Superior temporal gyrus (tissue), 1 donor: ENCODE measurements around the gene ATP11C.
"Not testable (repeated sequence)": the region's sequence is repeated elsewhere in the genome, so short reads cannot be mapped to it uniquely, and the experiment has no call there.

Source experiments
- DNase-seq: peaks from one replicate; pipeline ENCODE4 v3.0.0-alpha.2; 2016; ENCODE audit errors: extremely low spot score

Gene ATP11C

DNA sequence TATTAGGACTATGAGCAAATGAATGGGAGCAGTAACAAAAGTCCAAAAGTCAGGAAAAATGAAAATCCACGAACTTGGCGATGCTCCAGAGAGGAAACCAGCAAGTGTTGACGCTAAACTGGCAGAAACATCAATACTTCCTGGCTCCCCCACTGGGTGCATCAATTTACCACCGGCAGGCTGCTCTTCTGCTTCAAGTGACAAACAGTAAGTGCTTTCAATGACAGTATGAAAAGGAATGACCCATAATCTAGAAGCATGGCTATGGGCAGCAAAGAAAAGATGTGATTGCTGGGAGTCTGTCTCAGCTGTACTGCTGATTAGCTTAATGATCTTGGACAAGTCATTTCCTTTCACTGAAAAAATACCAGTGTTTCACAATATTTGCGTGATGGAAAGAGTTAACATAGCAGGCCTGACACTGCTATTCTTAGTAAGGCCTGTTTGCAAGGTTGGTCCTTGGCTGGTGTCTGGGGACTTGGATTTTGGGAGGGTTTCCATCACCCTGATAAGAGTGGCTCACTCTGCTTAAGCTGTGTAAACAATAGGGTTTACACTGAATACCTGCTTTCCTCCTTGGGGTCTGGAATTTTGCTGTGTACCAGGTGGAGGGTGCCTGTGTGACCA is 8.7 kb downstream of the ATP11C start:
- DNase-seq: no peak

DNA sequence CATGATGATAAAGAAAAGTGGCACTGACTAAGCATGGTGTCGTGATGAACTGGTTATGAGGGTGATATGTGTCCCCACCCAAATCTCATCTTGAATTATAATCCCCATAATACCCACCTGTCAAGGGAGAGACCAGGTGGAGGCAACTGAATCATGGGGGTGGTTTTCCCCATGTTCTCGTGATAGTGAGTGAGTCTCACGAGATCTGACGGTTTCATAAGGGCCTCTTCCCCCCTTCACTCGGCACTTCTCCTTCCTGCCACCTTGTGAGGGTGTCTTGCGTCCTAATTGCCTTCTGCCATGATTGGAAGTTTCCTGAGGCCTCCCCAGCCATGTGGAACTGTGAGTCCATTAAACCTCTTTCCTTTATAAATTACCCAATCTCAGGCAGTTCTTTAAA is 11.7 kb downstream of the ATP11C start:
- not testable (repeated sequence) for DNase-seq

DNA sequence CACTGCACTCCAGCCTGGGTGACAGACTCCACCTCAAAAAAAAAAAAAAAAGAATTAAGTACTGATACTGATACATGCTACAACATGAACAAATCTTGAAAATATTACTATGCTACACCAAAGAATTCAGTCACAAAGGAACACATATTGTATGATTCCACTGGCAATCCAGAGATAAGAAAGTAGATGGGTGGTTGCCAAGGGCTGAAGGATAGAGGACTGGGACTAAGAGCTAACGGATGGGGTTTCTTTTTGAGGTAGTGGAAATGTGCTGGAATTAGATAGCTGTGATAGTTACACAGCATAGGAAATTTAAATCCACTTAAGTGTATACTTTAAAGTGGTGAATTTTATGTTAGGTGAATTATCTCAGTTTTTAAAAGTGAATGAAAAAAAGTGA is 12.5 kb downstream of the ATP11C start:
- no peak for DNase-seq

DNA sequence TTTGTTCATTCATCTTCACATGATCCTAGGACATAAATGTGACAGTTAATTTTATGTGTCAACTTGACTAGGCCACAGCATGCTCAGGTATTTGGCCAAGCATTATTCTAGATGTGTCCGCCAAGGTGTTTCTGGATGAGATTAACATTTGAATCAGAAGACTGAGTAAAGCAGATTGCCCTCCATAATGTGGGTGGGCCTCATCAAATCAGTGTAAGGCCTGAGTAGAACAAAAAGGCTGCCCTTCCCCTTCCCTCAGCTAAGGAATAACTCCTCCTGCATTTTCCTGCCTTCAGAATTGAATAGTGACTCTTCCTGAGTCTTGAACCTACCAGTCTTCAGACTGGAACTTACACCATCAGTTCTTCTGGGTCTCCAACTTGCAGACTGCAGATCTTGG is 18.4 kb downstream of the ATP11C start:
- DNase-seq: no peak

DNA sequence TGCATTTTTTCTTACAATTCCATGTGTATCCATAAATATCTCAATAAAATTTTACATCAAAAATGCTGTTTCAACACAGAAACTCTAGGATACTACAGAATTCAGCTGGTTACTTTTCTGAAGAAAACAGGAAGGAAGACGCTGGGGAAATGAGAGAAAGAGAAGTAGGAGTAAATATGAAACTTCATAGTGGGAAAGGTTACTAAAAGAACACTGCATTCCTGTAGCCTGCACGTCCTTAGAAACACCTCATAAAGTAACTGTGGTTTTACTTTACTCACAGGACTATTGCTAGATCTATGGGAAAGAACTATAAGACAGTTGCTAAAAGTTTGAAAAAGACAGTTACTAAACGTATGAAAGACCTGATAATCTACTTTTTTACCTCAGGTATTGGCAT is 23.1 kb downstream of the ATP11C start:
- no peak for DNase-seq

DNA sequence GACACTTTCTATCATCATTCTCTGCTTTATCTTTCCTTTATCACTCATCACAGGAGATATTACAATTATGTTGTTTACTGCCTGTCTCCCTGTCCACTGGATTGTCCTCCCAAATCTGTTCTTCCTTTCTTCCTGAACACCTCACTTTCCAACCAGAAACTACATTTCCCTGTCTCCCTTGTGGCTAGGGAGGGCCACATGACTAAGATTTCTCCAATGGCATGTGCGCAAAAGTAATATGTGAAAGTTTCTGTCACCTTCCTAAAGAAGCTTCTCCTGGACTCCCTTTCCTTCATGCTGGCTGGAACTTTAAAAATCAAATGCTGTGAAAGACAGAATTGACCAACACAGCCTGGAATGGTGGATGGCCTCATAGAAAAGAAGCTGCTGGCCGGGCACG is 25.8 kb downstream of the ATP11C start:
- DNase-seq: no peak

DNA sequence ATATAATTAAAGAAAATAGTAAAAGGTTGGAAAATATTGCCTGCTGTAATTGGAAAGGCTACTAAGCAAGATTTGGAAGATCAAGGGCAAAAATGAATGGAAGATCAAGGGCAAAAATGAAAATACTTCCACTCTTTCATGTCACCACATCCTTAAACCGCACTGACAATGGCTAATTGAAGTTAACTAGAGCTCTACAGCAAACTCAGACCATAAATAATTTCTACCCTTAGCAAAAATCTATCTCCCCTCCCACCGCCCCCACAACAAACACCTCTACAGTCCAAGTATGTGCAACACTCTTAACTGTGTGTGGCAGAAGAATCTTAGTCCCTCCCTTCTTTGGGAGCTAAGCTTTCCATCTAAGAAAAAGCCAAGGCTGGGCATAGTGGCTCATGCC is 27.1 kb downstream of the ATP11C start:
- DNase-seq: no peak

DNA sequence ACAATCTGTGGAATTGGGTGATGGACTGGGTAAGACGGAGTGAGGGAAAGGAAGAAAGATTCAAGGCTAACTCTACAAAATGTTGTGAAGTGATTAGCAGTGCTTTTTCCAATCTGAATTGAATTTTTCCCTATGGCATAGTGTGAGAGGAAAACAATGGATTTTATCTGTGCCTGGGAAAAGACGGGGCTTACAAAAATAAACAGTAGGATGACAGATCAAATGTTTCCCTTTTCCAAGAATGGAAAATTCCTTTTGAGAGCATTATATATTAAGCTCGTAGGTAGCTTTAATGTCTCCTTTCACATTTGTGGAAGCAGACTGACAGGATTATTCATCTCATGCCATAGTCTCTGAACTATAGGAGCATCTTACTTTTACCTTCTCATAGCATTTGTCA is 27.8 kb downstream of the ATP11C start:
- no peak for DNase-seq

DNA sequence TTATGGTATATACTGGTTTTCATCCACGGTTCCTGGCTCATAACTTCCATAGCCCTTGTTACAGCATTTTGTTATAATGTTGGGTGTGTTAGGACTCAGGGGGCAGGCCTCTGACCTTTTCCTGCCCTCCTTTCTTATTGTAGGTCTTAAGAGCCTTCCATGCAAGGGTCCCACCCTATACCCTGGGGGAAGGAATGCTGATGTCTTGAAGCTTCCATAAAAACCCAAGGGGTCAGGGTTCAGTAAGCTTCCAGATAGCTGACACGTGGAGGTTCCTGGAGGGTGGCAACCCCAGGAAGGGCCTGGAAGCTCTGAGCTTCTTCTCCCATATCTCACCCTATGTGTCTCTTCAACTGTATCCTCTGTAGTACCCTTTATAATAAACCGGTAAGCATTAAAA is 29.6 kb downstream of the ATP11C start:
- DNase-seq: no peak

DNA sequence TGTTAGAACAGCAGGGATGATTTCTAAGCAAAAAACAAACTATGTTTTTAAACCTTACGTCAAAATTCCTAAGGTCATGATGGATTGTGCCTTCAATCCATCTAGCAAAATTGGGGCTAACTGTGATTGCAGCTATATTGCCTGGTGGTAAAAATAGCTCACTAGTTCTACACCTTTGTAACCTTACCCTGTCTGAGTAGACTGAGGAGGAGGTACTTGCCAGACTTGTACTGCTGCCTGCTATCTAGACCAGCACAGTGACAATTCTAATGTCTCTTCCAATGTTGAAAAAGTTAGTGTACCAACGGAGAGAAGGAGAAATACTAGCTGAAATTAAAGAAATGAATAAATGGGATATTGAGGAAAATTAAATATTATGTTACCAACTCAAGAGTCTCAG is 30.3 kb downstream of the ATP11C start:
- no peak for DNase-seq

DNA sequence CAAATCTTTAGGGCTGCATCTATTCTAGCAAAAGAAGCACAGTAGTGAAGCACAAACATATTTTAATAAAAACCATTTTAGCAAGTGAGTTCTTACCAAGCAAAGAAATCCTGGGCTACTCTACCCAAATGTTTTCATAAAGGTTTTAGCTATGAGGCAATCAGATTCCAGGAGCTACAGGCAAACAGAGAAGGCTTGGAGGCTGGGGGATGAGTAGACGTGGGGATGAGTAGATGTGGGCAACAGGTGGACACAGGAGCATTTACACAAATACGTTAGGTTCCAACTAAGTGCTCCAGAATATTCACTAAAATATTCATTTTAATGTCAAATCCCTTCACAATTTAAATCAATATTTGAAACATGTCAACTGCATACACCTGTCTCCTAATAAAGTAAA is 34.5 kb downstream of the ATP11C start:
- DNase-seq: no peak

DNA sequence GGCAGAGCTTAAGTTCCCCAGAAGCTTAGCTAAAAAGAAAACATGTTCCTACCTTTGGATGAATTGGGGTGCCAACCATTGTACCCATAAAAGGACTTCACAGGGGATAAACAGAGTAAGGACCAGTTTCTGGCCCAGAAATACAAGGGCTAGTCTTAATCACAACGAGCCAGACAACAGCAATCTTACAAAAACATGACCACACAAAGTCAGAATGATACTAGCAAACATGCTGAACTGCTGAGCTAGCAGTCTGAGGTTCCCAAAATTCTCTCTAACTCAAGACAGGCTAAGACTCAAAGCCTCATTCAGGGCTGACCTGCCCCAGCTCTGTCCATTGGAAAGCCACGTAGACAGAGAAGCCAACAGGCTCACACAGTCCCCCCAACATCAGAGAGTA is 40.3 kb downstream of the ATP11C start:
- DNase-seq: no peak

DNA sequence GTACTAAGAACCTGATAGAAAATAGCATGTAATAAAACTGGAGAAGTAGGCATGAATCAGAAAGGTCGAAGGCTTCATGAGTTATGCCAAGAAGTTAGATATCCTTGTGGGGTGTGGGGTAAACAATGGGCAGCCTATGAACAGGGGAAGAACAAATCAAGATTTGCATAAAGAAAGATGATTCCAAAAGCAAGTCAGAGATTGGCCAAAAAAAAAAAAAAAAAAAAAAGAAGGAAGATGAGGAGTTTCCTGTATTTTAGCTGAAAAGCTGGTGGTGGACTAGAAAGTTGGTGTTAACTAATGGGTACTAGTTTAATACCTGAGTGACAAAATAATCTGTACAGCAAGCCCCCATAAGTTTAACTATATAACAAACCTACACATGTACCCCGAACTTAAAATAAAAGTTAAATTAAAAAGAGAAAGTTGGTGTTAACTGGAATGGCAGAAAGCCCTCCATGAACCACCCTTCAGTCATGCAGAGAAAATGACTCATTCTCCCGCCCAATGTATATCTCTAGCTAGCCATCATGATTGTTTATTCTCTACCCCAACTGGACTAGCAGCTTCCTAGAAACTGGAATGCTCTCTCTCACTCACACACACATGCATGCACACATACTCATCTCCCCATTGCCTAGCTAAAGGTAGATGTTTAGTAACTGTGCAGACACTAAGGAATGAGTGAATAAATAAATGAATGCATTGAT is 41.7 kb downstream of the ATP11C start:
- DNase-seq: no peak

DNA sequence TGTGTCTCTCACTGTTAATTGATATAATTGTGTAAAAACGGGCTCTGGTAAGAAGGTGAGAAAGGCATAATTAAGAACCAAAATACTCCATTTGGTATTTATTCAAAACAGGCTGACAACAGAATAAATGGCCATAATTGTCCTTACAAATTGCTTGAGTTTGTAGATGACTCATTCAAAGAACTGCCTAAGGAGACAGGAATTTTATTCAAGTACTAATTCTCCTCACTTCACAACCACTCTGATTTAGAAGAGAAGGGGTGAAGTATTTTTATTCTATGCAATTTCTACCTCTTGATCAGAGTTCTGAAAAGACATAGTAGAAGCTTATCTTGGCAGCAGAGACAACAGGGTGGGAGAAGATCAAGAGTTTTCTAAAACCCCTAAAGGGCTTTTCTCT is 43.1 kb downstream of the ATP11C start:
- DNase-seq: no peak

DNA sequence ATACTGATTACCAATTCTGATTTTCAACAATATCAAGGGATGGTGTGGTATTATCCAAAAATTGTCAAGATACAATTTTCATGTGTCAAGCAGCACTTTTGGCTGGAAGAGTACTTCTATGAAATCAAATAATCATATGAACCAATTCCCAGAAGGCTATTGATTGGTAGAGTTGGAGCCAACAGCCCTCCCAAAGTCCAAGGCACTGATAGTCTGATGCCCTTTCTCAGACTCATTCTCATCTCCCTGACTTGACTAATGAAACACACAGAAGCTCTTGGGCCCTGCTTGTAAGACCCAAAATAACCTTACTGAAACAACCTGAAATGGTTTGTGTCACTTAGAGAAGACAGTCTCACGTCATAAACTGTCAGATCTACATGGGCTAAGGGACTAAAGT is 48.9 kb downstream of the ATP11C start:
- DNase-seq: no peak

DNA sequence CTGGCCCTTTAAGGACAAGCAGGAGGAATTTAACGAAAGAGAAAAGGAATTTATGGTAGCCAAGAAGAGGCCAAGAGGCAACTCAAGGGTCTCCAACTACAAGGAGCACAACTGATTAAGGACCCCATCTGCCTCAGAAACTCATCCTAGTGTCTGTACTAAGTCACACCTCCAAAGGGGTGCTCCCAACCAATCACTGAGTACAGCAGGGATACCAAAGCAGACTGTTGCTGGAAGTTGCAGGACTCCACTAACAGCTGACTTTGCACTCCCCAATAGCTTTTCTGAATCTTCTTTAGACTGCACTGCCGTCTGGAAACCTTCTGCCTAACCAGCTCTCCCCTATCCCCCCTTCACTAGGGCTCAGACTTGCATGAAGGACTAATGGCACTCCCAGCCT is 50.6 kb downstream of the ATP11C start:
- no peak for DNase-seq

DNA sequence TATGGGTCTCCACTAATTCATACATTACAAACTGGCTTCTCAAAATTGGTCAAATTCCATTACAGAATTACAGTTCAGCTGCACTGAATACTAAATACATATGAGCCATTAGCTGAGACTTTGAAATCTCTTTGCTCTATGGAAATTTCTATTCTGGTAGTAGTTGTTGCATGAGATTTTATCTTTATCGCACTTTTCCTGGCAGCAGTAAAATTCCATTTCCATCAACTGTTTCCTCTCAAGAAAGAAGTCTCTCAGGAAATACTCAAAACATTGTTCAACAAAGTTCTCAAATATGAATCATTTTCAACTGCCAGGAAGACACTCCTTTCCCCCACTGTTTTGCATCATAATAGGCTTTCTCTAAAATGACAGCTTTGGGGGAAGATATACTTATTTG is 51.3 kb downstream of the ATP11C start:
- DNase-seq: no peak

DNA sequence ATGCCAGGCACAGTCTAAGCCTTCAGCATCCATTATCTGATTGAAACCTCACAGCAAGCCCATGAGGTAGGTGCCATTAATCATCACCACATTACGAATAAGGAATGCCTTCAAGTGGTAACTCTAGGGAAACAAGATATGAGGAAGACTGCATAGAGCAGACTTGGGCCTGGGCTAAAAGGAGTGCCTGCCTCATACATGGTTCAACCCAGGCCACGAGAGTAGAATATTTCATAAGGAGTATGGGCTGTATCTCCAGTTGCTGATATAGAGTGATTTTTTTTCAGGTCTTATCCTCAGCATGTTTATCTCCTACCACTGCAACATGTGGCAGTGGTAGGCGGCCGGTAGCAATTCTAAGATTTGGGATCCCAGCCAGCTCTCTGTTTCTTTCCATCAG is 51.7 kb downstream of the ATP11C start:
- DNase-seq: no peak

DNA sequence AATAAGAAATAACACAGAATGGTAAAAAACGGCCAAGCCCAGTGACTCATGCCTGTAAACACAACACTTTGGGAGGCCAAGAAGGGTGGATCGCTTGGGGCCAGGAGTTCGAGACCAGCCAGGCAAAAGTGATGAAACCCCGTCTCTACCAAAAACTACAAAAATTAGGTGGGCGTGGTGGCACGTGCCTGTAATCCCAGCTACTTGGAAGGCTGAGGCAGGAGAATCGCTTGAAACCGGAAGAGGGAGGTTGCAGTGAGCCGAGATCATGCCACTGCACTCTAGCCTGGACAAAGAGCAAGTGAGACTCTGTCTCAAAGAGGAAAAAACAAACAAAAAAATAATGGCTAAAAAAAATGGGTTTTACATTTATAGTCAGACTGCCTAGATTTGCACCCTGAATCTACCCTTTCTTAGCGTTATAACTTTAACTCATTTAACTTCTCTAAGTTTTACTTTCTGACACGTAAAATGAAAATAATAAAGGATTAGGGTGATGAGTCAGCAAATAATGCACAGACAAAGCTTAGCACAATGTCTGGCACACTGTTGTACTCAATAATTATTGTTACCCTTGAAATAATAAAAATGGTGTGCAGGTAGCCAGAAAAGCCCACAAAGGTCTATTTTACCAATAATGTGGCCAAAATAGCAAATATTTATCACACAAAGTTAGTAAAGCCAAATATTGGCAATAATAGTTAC is 55.0 kb downstream of the ATP11C start:
- no peak for DNase-seq

DNA sequence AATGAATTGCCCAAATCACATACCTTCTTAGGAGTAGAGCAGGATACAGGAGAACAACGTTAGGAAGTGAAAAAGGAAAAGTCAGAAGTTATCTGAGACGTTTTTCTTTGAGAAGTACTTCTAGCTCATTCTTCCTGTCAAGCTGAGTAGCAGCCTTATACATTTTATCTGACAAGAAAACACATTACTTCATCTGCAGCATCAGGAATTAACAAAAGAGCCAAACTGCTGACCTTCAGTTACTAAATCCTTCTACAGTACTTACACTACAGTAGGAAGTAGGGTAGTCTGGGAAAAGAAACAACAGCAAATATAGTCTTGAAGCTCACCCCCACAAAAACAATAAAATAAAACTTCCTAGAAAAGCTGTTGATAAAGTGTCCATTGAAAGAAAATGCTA is 57.0 kb downstream of the ATP11C start:
- no peak for DNase-seq

DNA sequence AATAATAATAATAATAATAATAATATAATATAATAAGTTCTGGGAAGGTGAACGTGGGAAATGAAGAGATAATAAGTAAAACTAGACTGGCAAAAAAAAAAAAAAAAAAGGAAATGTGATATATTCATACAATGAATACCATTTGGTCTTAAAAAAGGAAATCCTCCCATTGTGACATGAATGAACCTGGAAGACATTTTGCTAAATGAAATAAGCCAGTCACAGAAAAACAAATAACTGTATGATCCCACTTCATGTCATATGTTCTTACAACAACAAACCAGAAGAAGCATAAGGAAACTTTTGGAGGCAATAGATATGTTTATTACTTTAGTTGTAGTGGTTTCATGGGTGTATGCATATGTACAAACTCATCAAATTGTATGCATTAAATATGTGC is 63.1 kb downstream of the ATP11C start:
- no peak for DNase-seq

DNA sequence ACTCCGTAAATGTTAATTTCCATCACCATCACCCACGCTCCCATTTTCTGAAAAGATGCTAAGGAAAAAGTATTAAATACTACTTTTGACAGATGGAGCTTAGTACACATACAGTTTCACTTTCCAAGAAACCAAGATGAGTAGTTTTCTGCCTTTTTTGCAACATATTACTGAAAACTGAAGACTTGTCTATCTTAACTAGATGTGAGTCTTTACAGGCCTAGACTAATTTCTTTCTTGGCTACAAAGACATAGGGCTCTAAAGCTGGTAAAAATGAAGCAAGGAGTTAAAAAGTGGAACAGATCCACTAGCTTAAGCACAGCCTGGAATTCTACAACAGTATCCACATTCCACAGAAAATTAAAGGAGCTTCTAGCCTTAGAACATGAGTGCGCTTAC is 68.2 kb downstream of the ATP11C start:
- no peak for DNase-seq

DNA sequence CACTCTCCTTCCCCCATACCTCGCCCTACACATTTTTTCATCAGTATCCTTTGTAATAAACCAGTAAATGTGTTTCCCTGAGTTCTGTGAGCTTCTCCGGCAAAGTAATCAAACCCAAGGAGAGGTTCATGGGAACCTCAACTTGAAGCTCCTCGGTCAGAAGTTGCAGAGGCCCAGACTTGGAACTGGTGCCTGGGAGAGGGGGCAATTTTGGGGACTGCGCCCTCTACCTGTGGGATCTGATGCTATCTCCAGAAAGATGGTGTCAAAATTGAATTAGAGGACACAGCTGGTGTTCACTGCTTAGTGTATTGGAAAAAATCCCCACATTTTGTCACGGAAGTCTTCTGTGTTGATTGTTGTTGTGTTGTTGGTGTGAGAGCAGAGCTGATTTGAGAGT is 70.6 kb downstream of the ATP11C start:
- DNase-seq: no peak
